Loucy (cell line): ENCODE measurements around the gene PLIN1.

Source experiments
- H2AFZ ChIP-seq: fragments of 200-600 bp; sonication (generic); 2 replicates; pipeline ENCODE4 v1.6.0; 2016; ENCODE audit warnings: antibody characterized with exemption, mild to moderate bottlenecking, low read length, moderate library complexity
- H3F3A ChIP-seq: fragments of 200-600 bp; 2 replicates; pipeline ENCODE4 v1.6.0; 2016; ENCODE audit warnings: antibody characterized with exemption, low read depth, mild to moderate bottlenecking
- H3K27me3 ChIP-seq: fragments of 200-600 bp; sonication (generic); 2 replicates; pipeline ENCODE4 v1.6.1; 2014; ENCODE audit warnings: low read length, mild to moderate bottlenecking; ENCODE audit not compliant: insufficient read depth, poor library complexity, severe bottlenecking
- H3K36me3 ChIP-seq: fragments of 200-600 bp; sonication (generic); 2 replicates; pipeline ENCODE4 v1.6.1; 2016; ENCODE audit warnings: low read length; ENCODE audit not compliant: insufficient read depth
- H3K4me1 ChIP-seq: fragments of 200-600 bp; sonication (generic); 2 replicates; pipeline ENCODE4 v1.5.1; 2014; ENCODE audit warnings: low read length, mild to moderate bottlenecking; ENCODE audit not compliant: insufficient read depth, poor library complexity, severe bottlenecking
- H3K4me2 ChIP-seq: fragments of 200-600 bp; sonication (generic); 2 replicates; pipeline ENCODE4 v1.6.0; 2014; ENCODE audit warnings: antibody characterized with exemption, low read length, low read depth, mild to moderate bottlenecking; ENCODE audit not compliant: poor library complexity, severe bottlenecking
- H3K4me3 ChIP-seq: fragments of 200-600 bp; sonication (generic); 2 replicates; pipeline ENCODE4 v1.5.1; 2014; ENCODE audit warnings: low read length, mild to moderate bottlenecking, mixed read lengths; ENCODE audit not compliant: poor library complexity, severe bottlenecking
- H3K79me2 ChIP-seq: fragments of 200-600 bp; sonication (generic); 2 replicates; pipeline ENCODE4 v1.6.1; 2014; ENCODE audit warnings: low read length; ENCODE audit not compliant: insufficient read depth
- H3K9ac ChIP-seq: fragments of 200-600 bp; sonication (generic); 2 replicates; pipeline ENCODE4 v1.6.0; 2014; ENCODE audit warnings: mild to moderate bottlenecking, low read depth, low read length, moderate library complexity; ENCODE audit not compliant: poor library complexity, severe bottlenecking
- H3K9me2 ChIP-seq: fragments of 200-600 bp; sonication (generic); replicated peaks from 2 replicates; pipeline ENCODE4 v1.6.1; 2016; ENCODE audit warnings: low read depth, low read length, mixed read lengths
- H3K9me3 ChIP-seq: fragments of 200-600 bp; sonication (generic); 2 replicates; pipeline ENCODE4 v1.6.1; 2014; ENCODE audit warnings: mild to moderate bottlenecking, antibody characterized with exemption, low read length, low read depth; ENCODE audit not compliant: insufficient read depth
- H4K20me1 ChIP-seq: fragments of 200-600 bp; sonication (generic); 2 replicates; pipeline ENCODE4 v1.6.0; 2014; ENCODE audit warnings: antibody characterized with exemption, low read length, mild to moderate bottlenecking; ENCODE audit not compliant: insufficient read depth, poor library complexity, severe bottlenecking
- EZH2phosphoT487 ChIP-seq: fragments of 200-600 bp; IDR thresholded peaks from 2 replicates; pipeline ENCODE4 v1.6.1; 2018; ENCODE audit warnings: antibody characterized with exemption, mild to moderate bottlenecking, moderate library complexity, borderline replicate concordance
- TF ChIP-seq, protein P1 (sequence below): fragments of 200-600 bp; sonication (generic); conservative IDR thresholded peaks from 2 replicates; pipeline ENCODE4 v1.5.1; 2014; ENCODE audit warnings: mild to moderate bottlenecking, antibody characterized with exemption, low read length

The PLIN1 gene, protein sequence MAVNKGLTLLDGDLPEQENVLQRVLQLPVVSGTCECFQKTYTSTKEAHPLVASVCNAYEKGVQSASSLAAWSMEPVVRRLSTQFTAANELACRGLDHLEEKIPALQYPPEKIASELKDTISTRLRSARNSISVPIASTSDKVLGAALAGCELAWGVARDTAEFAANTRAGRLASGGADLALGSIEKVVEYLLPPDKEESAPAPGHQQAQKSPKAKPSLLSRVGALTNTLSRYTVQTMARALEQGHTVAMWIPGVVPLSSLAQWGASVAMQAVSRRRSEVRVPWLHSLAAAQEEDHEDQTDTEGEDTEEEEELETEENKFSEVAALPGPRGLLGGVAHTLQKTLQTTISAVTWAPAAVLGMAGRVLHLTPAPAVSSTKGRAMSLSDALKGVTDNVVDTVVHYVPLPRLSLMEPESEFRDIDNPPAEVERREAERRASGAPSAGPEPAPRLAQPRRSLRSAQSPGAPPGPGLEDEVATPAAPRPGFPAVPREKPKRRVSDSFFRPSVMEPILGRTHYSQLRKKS

DNA sequence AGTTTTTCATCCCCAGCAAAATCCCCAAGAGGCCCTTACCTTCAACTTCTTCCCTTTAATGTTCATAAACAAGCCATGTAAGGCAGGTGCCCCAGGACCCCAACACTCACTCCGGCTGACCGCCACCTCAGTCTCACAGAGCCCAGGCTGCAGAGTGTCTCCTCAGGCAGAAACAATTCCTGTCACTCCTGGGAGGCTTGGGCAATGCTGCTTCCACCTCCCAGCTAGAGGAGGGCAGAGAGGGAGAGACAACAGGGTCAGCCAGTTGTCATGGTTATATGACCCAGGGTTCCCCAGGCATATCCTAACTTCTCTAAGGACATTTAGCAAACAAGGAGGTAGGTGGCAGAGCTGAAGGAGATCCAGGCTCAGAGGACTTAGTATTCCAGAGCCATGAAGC lies at the start of gene PLIN1:
Gene PLIN1, minus strand, starts transcription at position 156 of the 400 bp plus-strand sequence. CDS start 1,878 bp downstream, outside the sequence.
- TF ChIP-seq, protein P1, sequence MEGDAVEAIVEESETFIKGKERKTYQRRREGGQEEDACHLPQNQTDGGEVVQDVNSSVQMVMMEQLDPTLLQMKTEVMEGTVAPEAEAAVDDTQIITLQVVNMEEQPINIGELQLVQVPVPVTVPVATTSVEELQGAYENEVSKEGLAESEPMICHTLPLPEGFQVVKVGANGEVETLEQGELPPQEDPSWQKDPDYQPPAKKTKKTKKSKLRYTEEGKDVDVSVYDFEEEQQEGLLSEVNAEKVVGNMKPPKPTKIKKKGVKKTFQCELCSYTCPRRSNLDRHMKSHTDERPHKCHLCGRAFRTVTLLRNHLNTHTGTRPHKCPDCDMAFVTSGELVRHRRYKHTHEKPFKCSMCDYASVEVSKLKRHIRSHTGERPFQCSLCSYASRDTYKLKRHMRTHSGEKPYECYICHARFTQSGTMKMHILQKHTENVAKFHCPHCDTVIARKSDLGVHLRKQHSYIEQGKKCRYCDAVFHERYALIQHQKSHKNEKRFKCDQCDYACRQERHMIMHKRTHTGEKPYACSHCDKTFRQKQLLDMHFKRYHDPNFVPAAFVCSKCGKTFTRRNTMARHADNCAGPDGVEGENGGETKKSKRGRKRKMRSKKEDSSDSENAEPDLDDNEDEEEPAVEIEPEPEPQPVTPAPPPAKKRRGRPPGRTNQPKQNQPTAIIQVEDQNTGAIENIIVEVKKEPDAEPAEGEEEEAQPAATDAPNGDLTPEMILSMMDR: no peak
- no peak for TF ChIP-seq EZH2phosphoT487
- no peaks in the 10 kb centered on the region for H3K9me2 ChIP-seq
- no peaks in the 10 kb centered on the region for H3K27me3 ChIP-seq
- H3K9me3 ChIP-seq: no peaks in the 10 kb centered on the region
- H3K36me3 ChIP-seq: no peaks in the 10 kb centered on the region
- no peak within 1 kb of the TSS for H3K4me3 ChIP-seq
- no peaks in the 10 kb centered on the region for H3K79me2 ChIP-seq
- H3F3A ChIP-seq: no peaks in the 10 kb centered on the region
- no peak within 1 kb of the TSS for H3K4me2 ChIP-seq
- H4K20me1 ChIP-seq: no peaks in the 10 kb centered on the region
- no peaks in the 10 kb centered on the region for H3K4me1 ChIP-seq
- H3K9ac ChIP-seq: no peak within 1 kb of the TSS
- no peak within 1 kb of the TSS for H2AFZ ChIP-seq

DNA sequence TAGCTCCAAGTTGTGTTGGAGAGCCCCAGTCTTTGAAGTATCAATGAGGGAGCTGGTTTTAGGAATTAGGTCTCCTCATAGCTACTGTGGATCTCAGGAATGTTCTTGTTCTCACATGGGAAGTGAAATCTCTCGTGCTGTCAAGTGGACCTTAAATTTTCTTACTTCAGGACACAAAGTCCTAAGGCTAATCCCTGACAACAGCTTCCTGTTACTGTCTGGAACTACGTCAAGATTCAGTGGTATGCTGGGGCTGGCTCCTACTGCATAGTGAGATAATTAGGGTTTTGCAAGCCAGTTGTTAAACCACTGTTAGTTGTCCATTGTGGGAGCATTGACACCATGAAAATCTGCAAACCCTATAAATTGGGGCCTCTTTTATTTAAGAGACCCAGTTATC lies 49.1 kb upstream of the PLIN1 start:
- no peaks in the 10 kb centered on the region for H3F3A ChIP-seq
- no peaks in the 10 kb centered on the region for H3K27me3 ChIP-seq
- H3K9ac ChIP-seq: no peak overlapping the region
- H3K9me3 ChIP-seq: no peaks in the 10 kb centered on the region
- H3K79me2 ChIP-seq: no peaks in the 10 kb centered on the region
- no peak overlapping the region for H2AFZ ChIP-seq
- no peaks in the 10 kb centered on the region for H3K4me1 ChIP-seq
- no peaks in the 10 kb centered on the region for H4K20me1 ChIP-seq
- no peak for TF ChIP-seq EZH2phosphoT487
- TF ChIP-seq, protein P1: no peak
- H3K4me3 ChIP-seq: no peak overlapping the region
- H3K36me3 ChIP-seq: no peaks in the 10 kb centered on the region
- no peaks in the 10 kb centered on the region for H3K9me2 ChIP-seq
- no peak overlapping the region for H3K4me2 ChIP-seq

DNA sequence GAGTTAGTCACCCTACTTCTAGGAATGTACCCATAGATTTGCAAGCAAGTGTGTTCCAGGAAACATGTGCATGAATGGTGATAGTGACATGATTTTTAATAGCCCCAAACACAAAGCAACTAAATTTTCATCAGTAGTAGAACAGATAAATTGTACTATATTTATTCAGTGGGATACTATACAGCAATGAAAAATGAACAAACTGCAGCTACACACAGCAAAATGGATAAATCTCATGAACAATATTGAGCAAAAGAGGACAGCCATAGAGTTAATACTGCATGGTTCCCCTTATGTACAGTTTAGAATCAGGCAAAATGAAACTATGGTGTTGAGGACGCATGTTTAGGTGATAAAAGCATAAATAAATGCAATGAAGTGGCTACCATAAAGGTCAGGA lies 45.9 kb upstream of the PLIN1 start:
- no peaks in the 10 kb centered on the region for H3K27me3 ChIP-seq

More for the DNA sequence above, 45.9 kb upstream of the PLIN1 start:
- no peak overlapping the region for H2AFZ ChIP-seq
- no peak overlapping the region for H3K4me3 ChIP-seq
- TF ChIP-seq, protein P1: no peak
- no peak for TF ChIP-seq EZH2phosphoT487
- H3K4me2 ChIP-seq: no peak overlapping the region
- H3K9ac ChIP-seq: no peak overlapping the region
- no peaks in the 10 kb centered on the region for H3K79me2 ChIP-seq
- H3K4me1 ChIP-seq: no peaks in the 10 kb centered on the region
- no peaks in the 10 kb centered on the region for H3K9me3 ChIP-seq
- H3F3A ChIP-seq: no peaks in the 10 kb centered on the region
- H3K36me3 ChIP-seq: no peaks in the 10 kb centered on the region
- H4K20me1 ChIP-seq: no peaks in the 10 kb centered on the region
- no peaks in the 10 kb centered on the region for H3K9me2 ChIP-seq
